Left ventricle myocardium superior (tissue), 1 donor: ENCODE measurements around the gene CALHM3. TPM values are rescaled to one million over a fixed set of nuclear protein-coding genes. Genes with fewer than 3 reads are reported as not detected.
A peak's percentile ranks its signal among the peaks of the same experiment; 100 is the strongest.

Experiments
- ATAC-seq: fragments of 200-7000 bp; cut with Tn5 transposase; one replicate; pipeline ENCODE4 v1.9.1; 2020; ENCODE audit warnings: mild to moderate bottlenecking, moderate library complexity
- DNase-seq: peaks from one replicate; pipeline ENCODE4 v3.0.0-alpha.2; 2020
- intact Hi-C: fragments of 100-400 bp; cut with micrococcal nuclease; formaldehyde crosslinking; loops from one replicate; pipeline ENCODE4 v1.11.0; 2022
- total RNA-seq: library from RNA; stranded (reverse); fragmentation: NEBNext Ultra II Directional; extraction: Animal tissue kit (Norgen Biotek cat#: 25700); gene quantifications from one replicate; pipeline ENCODE4 v1.2.1, GENCODE V29; 2021
- donor health status: DM: no; HTN: yes; CAD: no; lungs with severe emphysema.

Gene CALHM3
- total RNA-seq, 1 donor from 2014 or later: not detected

DNA sequence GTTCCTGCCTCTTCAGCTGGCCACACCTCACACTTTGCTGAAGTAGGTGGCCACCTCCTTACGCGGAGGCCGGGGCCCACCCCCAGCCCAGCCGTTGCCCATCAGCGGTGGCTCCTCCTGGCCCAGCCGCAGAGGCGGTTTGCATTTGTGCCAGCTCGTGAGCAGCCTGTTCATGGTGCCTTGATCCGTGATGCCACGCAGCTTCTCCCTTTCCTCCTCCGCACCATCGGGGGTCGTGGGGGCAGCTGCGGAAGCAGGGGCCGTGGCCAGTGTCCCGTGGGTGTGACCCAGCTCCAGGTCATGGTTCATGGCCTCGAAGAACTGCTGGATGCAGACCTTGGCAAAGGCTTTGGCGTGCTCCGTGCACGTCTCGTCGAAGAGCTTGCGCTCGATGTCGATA lies 23.8 kb downstream of the CALHM3 start:
- ATAC-seq: no peak
- no peak for DNase-seq
- intact Hi-C loops: no loop called here

DNA sequence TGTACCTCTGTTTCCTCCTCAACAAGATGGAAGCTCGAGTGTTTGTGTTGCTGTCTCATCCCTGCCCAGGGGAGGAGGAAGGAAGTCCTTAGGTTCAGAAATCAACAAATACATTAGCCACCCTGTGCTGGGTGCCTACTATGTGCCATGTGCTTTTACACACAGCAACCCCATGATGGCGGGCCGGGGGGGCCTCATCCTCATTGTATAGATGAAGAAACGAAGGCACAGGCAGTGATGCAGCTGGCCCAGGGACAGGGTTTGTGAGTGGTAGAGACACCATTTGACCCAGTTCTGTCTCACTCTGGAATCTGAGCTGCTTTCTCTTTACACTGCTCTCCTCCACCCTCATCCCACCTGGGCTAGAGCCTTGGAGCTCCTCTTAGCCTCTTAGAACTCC lies 25.0 kb downstream of the CALHM3 start:
- DNase-seq: no peak
- no peak for ATAC-seq

DNA sequence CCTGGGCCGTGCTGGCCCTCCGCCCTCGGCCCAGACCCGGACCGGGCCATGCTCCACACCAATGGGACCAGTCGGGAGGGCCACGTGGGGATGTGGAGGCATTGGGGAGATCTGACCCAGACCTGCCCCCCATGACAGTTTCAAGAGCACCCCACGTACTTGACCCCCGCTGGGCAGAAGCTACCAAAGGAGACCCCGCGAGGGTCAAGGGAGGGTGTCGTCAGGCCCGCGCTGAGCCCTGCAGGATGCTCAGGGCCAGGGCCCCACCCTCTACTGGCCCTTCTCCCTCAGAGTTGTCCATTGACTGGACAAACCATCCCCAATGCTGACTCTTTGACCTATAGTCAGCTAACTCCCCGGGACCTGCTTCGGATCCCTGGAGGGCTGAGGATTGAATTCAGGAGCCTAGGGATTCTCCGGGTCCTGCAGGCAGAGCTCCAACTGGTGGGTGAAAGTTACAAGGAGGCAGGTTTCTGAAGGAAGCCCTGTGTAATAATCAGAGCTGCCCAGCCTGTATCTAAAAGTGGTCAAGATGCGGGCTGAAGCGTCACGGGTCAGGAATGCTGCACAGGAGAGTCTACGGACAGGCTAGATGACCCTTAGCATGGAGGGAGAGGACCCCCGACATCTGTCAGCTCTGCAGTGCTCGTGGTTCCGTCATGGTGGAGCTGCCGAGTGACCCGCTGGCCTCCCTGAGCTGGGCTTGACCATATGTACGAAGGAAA lies 26.4 kb downstream of the CALHM3 start:
- intact Hi-C loops: no loop called here
- ATAC-seq: no peak
- DNase-seq: no peak

More for the DNA sequence above, 25.0 kb downstream of the CALHM3 start:
- intact Hi-C loops: no loop called here

DNA sequence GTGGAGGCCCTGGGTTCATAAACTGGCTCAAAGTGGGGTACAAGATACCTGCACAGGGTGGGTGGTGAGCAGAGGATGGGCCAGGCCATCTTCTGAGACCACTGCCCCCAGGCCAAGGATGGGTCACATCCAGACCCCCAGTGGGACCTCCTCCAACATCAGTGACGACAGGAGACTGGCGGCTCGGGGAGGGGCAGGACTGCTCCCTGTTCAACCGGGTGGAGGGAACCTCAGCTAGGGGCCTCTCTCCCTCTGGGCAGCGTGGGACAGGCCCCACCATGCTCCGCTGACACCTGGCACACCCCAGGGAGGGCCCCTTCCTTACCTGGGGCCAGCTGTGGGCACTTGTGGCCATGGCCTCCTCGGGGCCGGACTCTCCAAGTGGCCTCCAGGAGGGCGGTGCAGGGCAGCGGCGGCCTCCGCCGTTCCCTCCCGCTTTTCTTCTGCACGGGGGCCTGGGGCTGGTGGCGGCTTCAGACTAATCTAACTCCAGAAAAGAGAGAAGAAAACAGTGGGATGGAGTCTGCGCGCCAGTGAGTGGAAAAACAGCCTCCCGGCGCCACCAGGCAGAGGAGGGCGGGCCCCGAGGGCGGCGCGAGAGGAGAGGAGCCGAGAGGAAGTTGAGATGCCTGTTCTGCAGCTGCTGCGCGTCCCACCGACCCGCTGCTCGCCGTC lies 27.1 kb downstream of the CALHM3 start, which contains the start of gene CALHM2:
CALHM2 (minus strand) TSS at position 540 of the 675 bp plus-strand sequence. CDS start 2,429 bp downstream, outside the sequence.
- intact Hi-C loops: no loop called here
- DNase-seq (peak; percentile 82), ATAC-seq (peak; percentile 79)

DNA sequence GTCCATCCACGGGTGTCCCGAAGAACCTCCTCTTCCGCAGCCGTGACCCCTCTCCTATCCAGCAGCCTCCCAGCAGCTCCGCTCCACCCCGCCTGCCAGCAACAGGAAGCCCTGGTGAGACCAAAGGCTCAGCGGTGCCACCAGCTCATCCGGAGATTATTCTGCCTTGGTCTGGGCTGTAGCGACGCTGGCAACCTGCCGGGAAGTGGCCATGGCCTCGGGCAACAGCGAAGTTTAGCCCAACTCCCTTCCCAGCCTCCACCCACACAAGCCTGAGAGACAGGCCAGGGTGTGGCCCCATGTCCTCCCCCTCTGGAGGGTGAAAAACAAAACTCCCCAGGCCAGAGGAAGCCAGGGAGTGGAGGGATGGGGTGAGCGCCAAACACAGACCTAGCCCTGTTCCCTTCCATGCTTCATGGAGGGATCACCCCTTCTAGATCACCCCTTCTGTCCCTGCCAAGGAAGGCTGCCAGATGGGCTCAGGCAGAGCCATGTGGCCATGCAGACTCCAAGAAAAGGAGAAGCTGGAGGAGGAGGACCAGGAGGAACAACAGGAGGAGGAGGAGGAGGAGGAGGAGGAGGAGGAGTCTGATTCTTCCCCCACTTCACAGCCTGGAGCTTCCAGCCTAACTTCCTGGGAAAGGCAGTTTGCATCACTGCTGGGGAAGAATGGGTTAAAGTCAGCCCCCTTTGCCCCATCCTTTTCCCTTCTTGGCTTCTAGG lies 27.8 kb downstream of the CALHM3 start:
- ATAC-seq (peak; percentile 75), DNase-seq (peak; percentile 85)
- intact Hi-C loops: no loop called here

DNA sequence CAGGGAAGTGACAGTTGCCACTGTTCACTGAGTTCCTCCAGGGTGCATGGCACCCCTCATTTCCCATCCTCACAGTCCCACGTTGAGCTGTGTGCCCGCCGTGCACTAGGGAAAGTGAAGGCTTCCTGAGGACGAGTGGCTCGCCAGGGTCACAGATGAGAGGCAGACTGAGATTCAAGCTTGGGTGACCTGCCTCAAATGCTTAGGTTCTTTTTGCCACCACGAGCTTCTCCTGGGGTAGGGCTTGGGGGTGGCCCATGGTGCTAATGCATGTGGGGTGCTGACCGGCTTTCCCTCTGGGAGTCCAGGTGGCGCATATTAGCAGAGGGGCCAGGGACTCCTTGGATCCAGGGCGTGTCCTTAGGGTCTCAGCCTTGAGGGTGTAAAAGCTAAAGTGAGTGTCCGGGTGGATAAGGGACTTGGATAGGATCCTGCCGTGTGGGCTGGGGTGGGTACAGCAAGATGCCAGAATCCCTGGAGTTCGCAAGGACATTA lies 28.8 kb downstream of the CALHM3 start:
- ATAC-seq (no peak), DNase-seq (no peak)
- intact Hi-C loops: no loop called here

DNA sequence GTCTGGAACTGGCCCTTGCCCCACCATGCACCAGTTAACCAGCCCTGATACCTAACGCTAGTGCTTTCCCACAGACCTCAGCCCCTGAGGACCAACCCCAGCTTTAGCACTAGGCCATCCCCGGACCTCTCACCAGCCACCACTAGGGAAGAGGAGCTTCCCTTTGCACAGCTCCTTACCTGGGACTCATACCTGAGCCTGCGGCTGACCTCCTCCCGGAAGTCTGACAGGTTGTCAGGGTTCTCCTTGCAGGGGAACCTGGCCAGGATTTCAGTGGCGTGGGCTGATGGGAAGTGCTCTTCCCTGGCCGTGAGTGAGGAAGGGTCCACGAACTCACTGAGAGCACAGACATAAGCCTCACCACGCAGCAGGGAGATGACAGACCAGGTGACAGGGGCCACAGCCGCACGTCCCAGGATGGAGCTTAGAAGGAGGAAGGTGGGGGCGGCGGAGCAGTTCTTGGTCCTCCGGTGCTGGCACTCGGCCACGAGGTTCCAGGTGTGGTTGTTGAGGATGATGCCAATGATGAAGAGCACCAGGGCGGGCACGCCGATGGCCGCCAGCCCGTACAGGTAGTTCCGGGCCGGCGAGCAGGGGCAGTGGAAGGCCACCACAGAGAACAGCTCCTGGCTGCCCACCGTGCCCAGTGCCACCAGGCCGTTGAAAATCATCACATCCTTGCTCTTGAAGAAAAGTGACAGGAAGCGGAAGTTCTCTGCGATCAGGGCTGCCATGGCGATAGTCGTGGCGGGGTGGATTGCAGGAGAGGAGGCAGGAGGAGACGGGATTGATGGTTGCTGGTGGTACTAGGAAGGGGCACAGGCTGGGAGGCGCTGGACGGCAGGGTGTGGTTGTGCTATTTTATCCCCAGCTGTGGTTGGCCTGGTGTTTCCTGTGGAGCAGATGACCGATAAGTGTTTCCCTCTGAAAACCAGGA lies 29.6 kb downstream of the CALHM3 start:
- ATAC-seq (no peak), DNase-seq (no peak)
- intact Hi-C loops: no loop called here

DNA sequence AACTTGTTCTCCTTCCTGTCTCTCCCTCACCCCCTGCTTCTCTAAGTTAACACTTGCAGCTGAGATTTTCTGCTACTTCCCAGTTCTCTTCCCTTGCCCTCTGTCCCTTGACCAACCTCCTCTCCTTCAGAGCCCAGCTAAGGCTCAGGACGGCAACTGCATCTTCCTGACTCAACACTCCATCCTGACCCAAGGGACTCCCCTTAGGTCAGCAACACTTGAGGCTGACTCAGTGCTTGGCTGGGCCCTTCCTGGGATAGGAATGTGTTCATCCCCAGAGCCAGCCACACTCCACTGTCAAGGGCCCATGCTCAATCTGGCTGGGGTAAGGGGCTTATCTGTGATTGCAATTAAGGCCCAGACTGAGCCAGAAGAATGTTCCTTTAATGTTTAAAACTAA lies 30.3 kb downstream of the CALHM3 start:
- ATAC-seq: peak; percentile 44
- peak; percentile 77 for DNase-seq
- intact Hi-C loops: no loop called here

DNA sequence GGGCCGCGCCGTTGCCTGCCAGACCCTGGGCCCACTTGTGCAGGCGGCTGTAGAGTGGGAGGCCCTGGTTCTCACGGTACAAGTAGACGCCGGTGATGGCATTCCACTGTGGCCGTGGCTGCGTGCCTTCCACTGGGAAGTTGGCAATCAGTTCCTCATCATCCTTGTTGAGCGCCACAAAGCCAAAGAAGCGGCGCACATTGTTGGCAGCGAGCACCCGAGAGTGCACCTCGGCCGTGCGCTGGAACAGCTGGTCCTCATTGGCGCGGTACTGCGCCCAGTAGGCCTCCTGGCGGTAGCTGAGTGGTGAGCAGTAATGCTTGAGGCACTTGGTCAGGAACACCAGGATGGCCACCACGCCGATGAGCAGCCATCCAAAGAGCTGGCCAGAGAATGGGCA lies 31.9 kb downstream of the CALHM3 start:
- no peak for ATAC-seq
- intact Hi-C loops: no loop called here
- DNase-seq: no peak

DNA sequence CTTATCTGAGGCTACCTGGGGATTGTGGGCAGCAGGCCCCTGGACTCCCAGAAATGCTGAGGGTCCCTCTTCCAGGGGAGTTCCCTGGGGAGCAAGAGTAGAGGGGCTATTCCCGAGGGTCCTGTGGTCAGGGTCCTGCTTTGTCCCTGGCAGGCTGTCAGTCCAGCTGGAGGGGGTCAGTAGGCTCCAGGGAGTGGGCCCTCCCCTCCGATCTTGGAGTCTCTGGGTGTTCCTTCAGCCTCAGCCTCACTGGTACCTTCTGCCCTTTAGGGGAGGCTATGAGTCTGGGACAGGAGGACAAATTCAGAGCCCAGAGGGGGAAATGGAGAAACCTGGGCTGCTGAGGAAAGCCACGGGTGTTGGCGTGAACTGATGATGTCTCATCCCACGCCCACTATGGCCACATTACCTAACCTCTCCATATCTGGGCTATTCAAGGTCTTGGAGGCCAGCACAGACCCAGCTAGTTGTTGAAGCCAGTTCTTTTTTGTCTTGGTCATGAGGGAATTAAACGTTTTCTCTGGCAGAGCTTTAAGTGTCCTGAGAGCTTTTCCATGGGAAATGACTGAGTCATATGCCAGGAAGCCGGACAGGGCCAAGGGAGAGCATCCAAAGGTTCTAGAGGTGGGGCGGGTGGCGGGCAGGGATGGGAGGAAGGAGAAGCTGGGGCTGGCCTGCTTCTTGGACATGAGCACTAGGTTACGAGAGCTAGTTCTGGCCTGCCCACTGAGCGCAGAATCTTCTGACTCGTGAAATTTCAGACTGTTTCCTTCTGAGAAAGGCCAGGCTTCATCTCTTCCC lies 33.1 kb downstream of the CALHM3 start:
- DNase-seq (peak; percentile 83), ATAC-seq (peak; percentile 76)
- intact Hi-C loops: no loop called here

DNA sequence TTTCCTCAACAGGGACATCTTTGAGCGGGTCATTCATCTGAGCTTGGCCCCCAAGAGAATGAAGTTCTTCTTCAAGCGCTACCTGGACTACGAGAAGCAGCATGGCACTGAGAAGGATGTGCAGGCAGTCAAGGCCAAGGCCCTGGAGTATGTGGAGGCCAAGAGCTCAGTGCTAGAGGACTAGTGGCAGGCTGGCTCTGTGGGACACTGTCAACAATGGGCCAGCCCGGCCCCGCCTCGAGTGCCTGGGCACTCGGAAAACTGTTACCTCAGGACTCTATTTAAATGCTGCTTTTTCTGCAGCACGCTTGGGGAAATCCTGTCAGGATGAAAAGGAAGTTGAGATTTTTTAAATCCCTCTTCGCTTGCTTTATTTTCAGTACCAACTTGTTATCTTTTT lies 33.7 kb downstream of the CALHM3 start:
- no peak for ATAC-seq
- DNase-seq: no peak
- intact Hi-C loops: no loop called here

DNA sequence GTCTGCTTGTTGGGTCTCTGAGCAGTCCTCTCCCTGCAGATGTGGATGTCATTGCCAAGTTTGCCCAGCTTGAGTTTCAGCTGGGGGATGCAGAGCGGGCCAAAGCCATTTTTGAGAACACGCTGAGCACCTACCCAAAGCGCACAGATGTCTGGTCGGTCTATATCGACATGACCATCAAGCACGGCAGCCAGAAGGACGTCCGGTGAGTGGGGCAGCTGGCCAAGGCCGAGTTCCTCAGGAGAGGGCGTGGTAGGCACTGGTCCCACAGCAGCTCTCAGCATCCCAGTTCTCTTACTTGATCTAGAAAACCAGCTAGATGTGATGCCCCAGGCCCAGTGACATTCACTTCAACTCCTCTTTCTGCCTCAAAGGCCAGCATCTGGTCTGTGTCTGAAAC lies 34.6 kb downstream of the CALHM3 start:
- no peak for DNase-seq
- no peak for ATAC-seq
- intact Hi-C loops: no loop called here

DNA sequence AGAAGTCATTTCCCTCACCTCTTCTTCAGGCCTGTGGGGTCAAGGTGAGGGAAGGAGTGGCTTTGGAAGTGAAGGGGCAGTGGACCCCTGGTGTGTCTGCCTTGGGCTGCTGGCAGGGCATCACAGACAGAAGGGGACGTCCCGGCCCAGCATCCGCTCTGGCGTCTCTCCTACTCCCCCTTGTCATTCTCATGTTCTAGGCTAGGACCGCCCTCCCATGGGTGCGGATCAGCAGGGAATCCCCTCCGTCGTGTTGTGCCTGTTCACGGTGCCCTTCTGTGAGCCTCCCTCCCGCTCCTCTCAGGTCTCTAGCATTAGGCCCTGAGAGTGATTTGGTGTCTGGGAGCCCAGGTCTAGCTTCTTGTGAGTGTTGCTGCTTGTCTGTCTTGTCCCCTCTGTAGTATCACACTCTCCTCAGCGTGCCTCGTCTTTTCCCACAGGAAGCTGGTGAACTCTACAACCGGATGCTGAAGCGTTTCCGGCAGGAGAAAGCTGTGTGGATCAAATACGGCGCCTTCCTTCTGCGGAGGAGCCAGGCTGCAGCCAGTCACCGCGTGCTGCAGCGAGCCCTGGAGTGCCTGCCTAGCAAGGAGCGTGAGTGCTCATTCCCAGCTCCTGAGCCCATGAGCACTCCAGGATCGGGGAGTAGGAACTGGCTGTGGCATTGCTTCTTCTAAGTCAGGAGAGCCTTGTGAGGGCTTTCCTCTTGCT lies 35.4 kb downstream of the CALHM3 start:
- intact Hi-C loops: no loop called here
- ATAC-seq (no peak), DNase-seq (peak; percentile 24)

DNA sequence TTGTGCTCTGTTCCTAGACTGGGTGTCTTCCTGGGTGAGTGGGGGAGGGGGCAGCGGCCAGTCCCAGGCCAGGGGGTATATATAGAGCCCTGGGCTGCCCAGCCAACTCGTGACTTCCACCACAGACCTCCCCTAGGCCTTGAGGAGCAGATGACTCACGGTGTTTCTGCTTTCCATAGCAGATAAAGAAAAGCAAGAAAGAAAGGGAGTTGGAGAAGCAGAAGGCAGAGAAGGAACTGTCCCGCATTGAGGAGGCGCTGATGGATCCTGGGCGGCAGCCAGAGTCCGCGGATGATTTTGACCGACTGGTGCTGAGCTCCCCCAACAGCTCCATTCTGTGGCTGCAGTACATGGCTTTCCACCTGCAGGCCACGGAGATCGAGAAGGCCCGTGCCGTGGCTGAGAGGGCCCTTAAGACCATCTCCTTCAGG lies 37.0 kb downstream of the CALHM3 start:
- intact Hi-C loops: no loop called here
- peak; percentile 48 for ATAC-seq
- peak; percentile 74 for DNase-seq

DNA sequence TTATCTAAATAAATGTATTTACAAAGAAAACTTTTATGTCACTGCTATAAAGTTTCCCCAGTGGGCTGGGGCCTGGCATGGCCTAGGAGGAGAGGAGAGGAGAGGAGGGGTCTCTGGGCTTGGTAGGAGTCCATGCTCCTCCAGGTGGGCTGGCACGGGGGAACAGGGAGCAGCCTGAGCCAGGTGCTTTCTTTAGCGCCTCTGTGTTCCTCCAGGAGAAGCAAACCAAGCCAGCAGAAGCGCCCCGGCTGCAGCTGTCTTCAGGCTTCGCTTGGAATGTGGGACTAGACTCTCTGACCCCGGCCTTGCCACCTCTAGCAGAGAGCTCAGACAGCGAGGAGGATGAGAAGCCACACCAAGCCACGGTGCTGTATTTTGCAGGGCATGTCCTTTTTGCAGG lies 37.4 kb downstream of the CALHM3 start:
- no peak for ATAC-seq
- intact Hi-C loops: no loop called here
- no peak for DNase-seq

DNA sequence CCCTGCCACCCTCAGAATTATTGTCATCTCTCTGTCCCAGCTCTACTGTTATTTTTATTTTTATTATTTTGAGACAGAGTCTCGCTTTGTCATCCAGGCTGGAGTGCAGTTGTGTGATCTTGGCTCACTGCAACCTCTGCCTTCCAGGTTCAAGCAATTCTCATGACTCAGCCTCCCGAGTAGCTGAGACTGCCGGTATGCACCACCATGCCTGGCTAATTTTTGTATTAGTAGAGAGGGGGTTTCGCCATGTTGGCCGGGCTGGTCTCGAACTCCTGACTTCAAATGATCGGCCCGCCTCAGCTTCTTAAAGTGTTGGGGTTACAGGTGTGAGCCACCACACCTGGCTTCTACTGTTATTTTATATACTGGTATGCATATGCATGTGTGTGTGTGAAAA lies 37.8 kb downstream of the CALHM3 start:
- intact Hi-C loops: no loop called here
- ATAC-seq: no peak
- no peak for DNase-seq

DNA sequence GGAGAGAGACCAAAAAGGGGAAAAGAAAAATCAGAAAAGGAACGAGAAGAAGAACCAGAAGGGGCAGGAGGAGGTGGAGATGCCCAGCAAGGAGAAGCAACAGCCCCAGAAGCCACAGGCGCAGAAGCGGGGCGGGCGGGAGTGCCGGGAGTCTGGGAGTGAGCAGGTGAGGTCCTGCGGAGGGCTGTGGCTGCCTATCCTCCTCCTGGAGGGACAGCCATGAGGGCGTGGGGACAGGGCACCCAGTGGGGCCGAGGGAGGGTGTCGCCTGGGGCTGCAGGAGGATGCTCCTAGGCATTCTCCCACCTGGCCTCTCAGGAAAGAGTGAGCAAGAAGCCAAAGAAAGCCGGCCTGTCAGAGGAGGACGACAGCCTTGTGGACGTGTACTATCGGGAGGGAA lies 38.6 kb downstream of the CALHM3 start:
- no peak for DNase-seq
- intact Hi-C loops: no loop called here
- ATAC-seq: no peak

DNA sequence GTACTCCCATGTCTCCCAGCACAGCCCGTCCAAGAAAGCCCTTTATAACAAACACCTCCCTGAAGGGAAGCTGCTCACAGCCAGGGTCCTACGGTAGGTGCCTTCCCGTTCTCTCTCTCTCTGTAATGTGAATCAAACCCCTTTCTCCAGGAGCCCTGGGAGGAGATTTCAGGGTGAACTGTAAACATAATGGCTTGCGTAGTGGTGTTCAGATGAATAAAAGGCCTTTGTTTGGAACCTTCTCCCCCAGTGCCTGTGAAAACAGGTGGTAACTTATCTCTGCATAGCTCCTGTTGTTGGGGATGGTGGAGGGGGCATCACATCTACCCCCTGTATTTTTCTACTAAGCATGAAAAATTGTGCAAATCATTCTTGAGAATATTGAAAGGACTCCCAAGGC lies 39.3 kb downstream of the CALHM3 start:
- DNase-seq: no peak
- intact Hi-C loops: no loop called here
- ATAC-seq: no peak
